ENCODE results near the gene NUP37. TPM values are rescaled to one million over a fixed set of nuclear protein-coding genes. Genes with fewer than 3 reads are reported as not detected.

NUP37 gene
- total and polyA plus RNA-seq, 2 experiments from 2014 or later = 68.7 to 79.4 TPM

DNA sequence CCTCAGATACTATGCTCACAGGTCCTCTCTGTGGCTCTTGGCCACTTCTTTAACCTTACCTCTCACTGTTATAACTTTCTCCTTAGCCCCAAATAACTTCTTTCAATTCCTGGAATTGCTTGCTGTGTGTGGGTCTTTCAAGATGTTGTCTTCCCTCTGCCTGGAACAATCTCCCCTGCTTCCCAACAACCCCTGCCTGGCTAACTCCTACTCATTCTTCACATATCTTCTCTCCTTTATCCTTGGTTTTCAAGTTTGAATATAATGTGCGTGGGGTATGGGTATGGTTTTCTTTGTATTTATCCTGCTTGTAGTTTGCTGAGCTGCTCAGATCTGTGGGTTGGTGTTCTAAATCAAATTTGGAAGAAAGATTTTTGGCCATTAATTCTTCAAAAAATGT is 55.4 kb downstream of the NUP37 start (continued):
- TF ChIP-seq ZNF462 (CRISPR knock-in tag; IDR thresholded peaks at IDR 0.05) (no peak), REST (IDR thresholded peaks at IDR 0.05; ENCODE audit: unreplicated experiment) (no peak), STAT1 (IDR thresholded peaks at IDR 0.05; ENCODE audit: unreplicated experiment) (no peak), EZH2phosphoT487 (IDR thresholded peaks at IDR 0.05; ENCODE audit: unreplicated experiment) (no peak)

GRCh38 chr12:102063069-102063468 is 56.8 kb downstream of the NUP37 start:
- Histone ChIP-seq H2AFZ (peak overlapping the region; percentile 91), H3K4me3 (no peak overlapping the region), H3K4me2 (no peak overlapping the region), H3F3A (replicated peaks; ENCODE audit: low read depth) (no peaks in the 10 kb centered on the region), H4K20me1 (replicated peaks; ENCODE audit: insufficient read depth) (no peaks in the 10 kb centered on the region), H3K27me3 (ENCODE audit: insufficient read depth) (no peaks in the 10 kb centered on the region), H3K79me2 (replicated peaks; ENCODE audit: insufficient read depth) (no peaks in the 10 kb centered on the region), H3K27ac (ENCODE audit: low read depth) (no peak overlapping the region), H3K4me1 (ENCODE audit: insufficient read depth) (peaks cover 5% of the 10 kb centered on the region; the same call in 1 of the 2 replicates), H3K36me3 (ENCODE audit: insufficient read depth) (no peaks in the 10 kb centered on the region), H3K9me2 (ENCODE audit: insufficient read depth) (0 out of 2 replicates have a peak, but pooled peaks cover 7% of the 10 kb centered on the region)
- Mint-ChIP-seq H3K4me1 (no peaks in the 10 kb centered on the region), H3K27ac (no peak overlapping the region), H3K27me3 (ENCODE audit: insufficient read depth, low read depth, poor library complexity) (peaks cover 2% of the 10 kb centered on the region), H3K9me3 (no peaks in the 10 kb centered on the region), H3K4me3 (no peak overlapping the region), H3K36me3 (ENCODE audit: low read depth) (no peaks in the 10 kb centered on the region)
- DNase-seq (ENCODE audit: low spot score) (peak; percentile 42), ATAC-seq (no peak)
- no peak for TF ChIP-seq EZH2 (IDR thresholded peaks at IDR 0.05; ENCODE audit: low read depth, unreplicated experiment)
- TF ChIP-seq POLR2AphosphoS5 (IDR thresholded peaks at IDR 0.05; ENCODE audit: low read depth) = no peak
- no peak for TF ChIP-seq ZNF462 (CRISPR knock-in tag; IDR thresholded peaks at IDR 0.05)
